Effector CD8-positive, alpha-beta T cell (primary cell): ENCODE measurements around the gene SLC12A6.
"Not testable (repeated sequence)": the region's sequence is repeated elsewhere in the genome, so short reads cannot be mapped to it uniquely, and the experiment has no call there.

Experiments used
- DNase-seq: peaks from one replicate; lab custom pipeline; 2025; lab: John Stamatoyannopoulos, UW

The SLC12A6 gene

GRCh38 chr15:34357653-34358052 lies 20.1 kb upstream of the SLC12A6 start:
- DNase-seq: no peak

GRCh38 chr15:34355241-34355640 lies 17.7 kb upstream of the SLC12A6 start:
- no peak for DNase-seq

GRCh38 chr15:34354286-34354685 lies 16.7 kb upstream of the SLC12A6 start:
- DNase-seq: no peak

- no peak for DNase-seq
Measured at GRCh38 chr15:34353627-34354026, 16.0 kb upstream of the SLC12A6 start.

GRCh38 chr15:34352996-34353395 lies 15.4 kb upstream of the SLC12A6 start:
- DNase-seq: not testable (repeated sequence)

GRCh38 chr15:34349769-34350168 lies 12.2 kb upstream of the SLC12A6 start:
- DNase-seq: no peak

- no peak for DNase-seq
Measured at GRCh38 chr15:34348735-34349300, 11.2 kb upstream of the SLC12A6 start.

- DNase-seq: no peak
Measured at GRCh38 chr15:34347951-34348638, 10.5 kb upstream of the SLC12A6 start.

- peak; percentile 87 for DNase-seq
Measured at GRCh38 chr15:34342737-34343575, 5.4 kb upstream of the SLC12A6 start, which contains the start of the genes NOP10 and NUTM1. Gene NOP10, minus strand, starts transcription at chr15:34343136. Its CDS starts 63 bp downstream, at chr15:34343073. Gene NUTM1, plus strand, starts transcription at chr15:34343315. Its CDS starts 382 bp downstream, at chr15:34343697.

- not testable (repeated sequence) for DNase-seq
Measured at GRCh38 chr15:34342213-34342736, 4.7 kb upstream of the SLC12A6 start.

- DNase-seq: no peak
Measured at GRCh38 chr15:34341381-34342212, 4.0 kb upstream of the SLC12A6 start.

GRCh38 chr15:34339946-34340345 lies 2.4 kb upstream of the SLC12A6 start:
- DNase-seq: no peak

GRCh38 chr15:34338347-34338746 lies 766 bp upstream of the SLC12A6 start:
- no peak for DNase-seq

GRCh38 chr15:34336991-34337556 lies 507 bp downstream of the SLC12A6 start:
- no peak for DNase-seq

GRCh38 chr15:34336231-34336990 lies 1.2 kb downstream of the SLC12A6 start:
- no peak for DNase-seq

- DNase-seq: no peak
Measured at GRCh38 chr15:34335176-34336032, 2.2 kb downstream of the SLC12A6 start.

- DNase-seq: no peak
Measured at GRCh38 chr15:34334672-34335071, 2.9 kb downstream of the SLC12A6 start.

- no peak for DNase-seq
Measured at GRCh38 chr15:34332553-34333120, 4.9 kb downstream of the SLC12A6 start.

- DNase-seq: no peak
Measured at GRCh38 chr15:34331809-34332208, 5.8 kb downstream of the SLC12A6 start.
